Fibroblast of lung (primary cell): ENCODE measurements around the gene PTPMT1.
A peak's percentile ranks its signal among the peaks of the same experiment; 100 is the strongest.

ENCODE experiments used
- CTCF ChIP-seq, 2 donors: IDR thresholded peaks in 1 of 2; conservative IDR thresholded peaks in 1 of 2; 1 replicate in 1 of 2; 2 replicates in 1 of 2; pipeline ENCODE4 v1.5.1; 2011 to 2012; ENCODE audit warnings: low read length in 2 of 2, control low read depth in 1 of 2, inconsistent platforms in 1 of 2, low read depth in 1 of 2, mild to moderate bottlenecking in 1 of 2
- EZH2 ChIP-seq: IDR thresholded peaks from 2 replicates; pipeline ENCODE4 v1.5.1; 2012; ENCODE audit warnings: low read length, control low read depth, mild to moderate bottlenecking; ENCODE audit errors: missing control alignments

GRCh38 chr11:47552566-47553405 is 12.6 kb upstream of the PTPMT1 start, which contains the start of gene CELF1:
- peak; percentile 39 to 73 for TF ChIP-seq CTCF (conservative IDR thresholded peaks at IDR 0.05 in 1 of 2, IDR thresholded peaks at IDR 0.05 in 1 of 2; ENCODE audit: low read depth in 1 of 2, low read length in 2 of 2)
- no peak for TF ChIP-seq EZH2
